ENCODE data around the gene ANKRD13D.

DNA sequence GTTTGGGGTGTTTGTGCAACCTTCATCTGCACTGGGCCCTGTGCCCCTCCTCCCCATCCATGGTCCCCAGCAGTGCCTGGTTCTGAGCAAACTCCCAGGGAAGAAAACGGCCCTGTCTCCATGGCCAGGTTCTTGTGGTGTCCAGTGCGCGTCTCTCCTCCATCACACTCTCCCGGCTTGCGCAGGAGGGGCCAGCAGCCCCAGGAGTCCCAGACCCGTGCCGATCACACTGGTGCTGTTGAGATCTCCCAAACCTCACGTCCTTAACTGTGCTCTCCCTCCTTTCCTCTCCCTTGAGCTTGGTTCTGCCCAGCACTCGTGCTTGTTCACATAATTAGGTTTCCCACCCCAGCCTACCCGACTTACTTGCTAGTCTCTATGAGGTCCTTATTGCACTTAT is 33.8 kb upstream of the ANKRD13D start:
- TF ChIP-seq CTCF (conservative IDR thresholded peaks at IDR 0.05; ENCODE audit: low read depth in 2 of 2) (no peak), CREB1 (CRISPR knock-in tag; IDR thresholded peaks at IDR 0.05; ENCODE audit: low read depth) (no peak), EZH2phosphoT487 (IDR thresholded peaks at IDR 0.05; ENCODE audit: unreplicated experiment) (no peak), POLR2AphosphoS5 (IDR thresholded peaks at IDR 0.05; ENCODE audit: low read depth) (no peak), JUNB (IDR thresholded peaks at IDR 0.05; ENCODE audit: unreplicated experiment) (no peak), EZH2 (IDR thresholded peaks at IDR 0.05; ENCODE audit: low read depth, unreplicated experiment) (no peak), REST (IDR thresholded peaks at IDR 0.05; ENCODE audit: unreplicated experiment) (no peak), STAT1 (IDR thresholded peaks at IDR 0.05; ENCODE audit: unreplicated experiment) (no peak), ZNF331 (CRISPR knock-in tag; IDR thresholded peaks at IDR 0.05; ENCODE audit: low read depth) (no peak), ZNF114 (CRISPR knock-in tag; IDR thresholded peaks at IDR 0.05) (no peak), NANOG (IDR thresholded peaks at IDR 0.05; ENCODE audit: borderline replicate concordance) (no peak)
- TF ChIP-seq, protein P1, sequence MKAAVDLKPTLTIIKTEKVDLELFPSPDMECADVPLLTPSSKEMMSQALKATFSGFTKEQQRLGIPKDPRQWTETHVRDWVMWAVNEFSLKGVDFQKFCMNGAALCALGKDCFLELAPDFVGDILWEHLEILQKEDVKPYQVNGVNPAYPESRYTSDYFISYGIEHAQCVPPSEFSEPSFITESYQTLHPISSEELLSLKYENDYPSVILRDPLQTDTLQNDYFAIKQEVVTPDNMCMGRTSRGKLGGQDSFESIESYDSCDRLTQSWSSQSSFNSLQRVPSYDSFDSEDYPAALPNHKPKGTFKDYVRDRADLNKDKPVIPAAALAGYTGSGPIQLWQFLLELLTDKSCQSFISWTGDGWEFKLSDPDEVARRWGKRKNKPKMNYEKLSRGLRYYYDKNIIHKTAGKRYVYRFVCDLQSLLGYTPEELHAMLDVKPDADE (IDR thresholded peaks at IDR 0.05): no peak
